AG04450 (cell line): ENCODE measurements around the gene LRRC37A3. TPM values are rescaled to one million over a fixed set of nuclear protein-coding genes. Genes with fewer than 3 reads are reported as not detected.
A peak's percentile ranks its signal among the peaks of the same experiment; 100 is the strongest.
"Not testable (repeated sequence)": the region's sequence is repeated elsewhere in the genome, so short reads cannot be mapped to it uniquely, and the experiment has no call there.

Experiments used
- CTCF ChIA-PET: fragments of 300-600, 350-600 bp; formaldehyde crosslinking; extraction: SDS; loops from one replicate; lab custom pipeline; 2022; ENCODE audit warnings: antibody characterized with exemption, inconsistent platforms; lab: Charles Lee
- POLR2A ChIA-PET: fragments of 350-600 bp; formaldehyde crosslinking; extraction: SDS; loops from one replicate; lab custom pipeline; 2021; ENCODE audit warnings: antibody characterized with exemption, inconsistent platforms; lab: Yijun Ruan, JAX
- DNase-seq: peaks from one replicate; pipeline ENCODE4 v3.0.0-alpha.2; 2011; ENCODE audit warnings: low read depth, low spot score
- H3K27ac ChIP-seq: one replicate; pipeline ENCODE4 v1.5.1; 2012; ENCODE audit warnings: low read depth, low read length, control low read depth
- H3K27me3 ChIP-seq: one replicate; pipeline ENCODE4 v1.6.0; 2012; ENCODE audit warnings: low read length; ENCODE audit not compliant: control insufficient read depth, insufficient read depth
- H3K4me3 ChIP-seq: 2 replicates; pipeline ENCODE4 v1.5.1; 2011; ENCODE audit warnings: mild to moderate bottlenecking, low read depth, low read length, control low read depth
- H3K9me3 ChIP-seq: 2 replicates; pipeline ENCODE4 v1.5.1; 2012; ENCODE audit warnings: low read length; ENCODE audit not compliant: control insufficient read depth, insufficient read depth
- CTCF ChIP-seq: IDR thresholded peaks from 2 replicates; pipeline ENCODE4 v1.5.1; 2011; ENCODE audit warnings: low read depth, low read length, control low read depth, inconsistent platforms
- polyA plus RNA-seq: library from polyadenylated mRNA; depleted of rRNA; stranded (reverse); fragments of >200 nt; gene quantifications from 2 replicates; pipeline ENCODE4 v1.2.3, GENCODE V29; 2011

Gene LRRC37A3
- polyA plus RNA-seq, 1 experiment, result 3.5 TPM

GRCh38 chr17:64961563-64962378, 42.5 kb upstream of the LRRC37A3 start:
- ChIA-PET CTCF (interaction anchor here (0.9 to 3.1 kb wide), 12 partner anchors 17 to 238 kb away, joined by 3 to 16 read pairs (median 4); partner anchors contain the start of gene LRRC37A3), POLR2A (interaction anchor here (0.6 to 0.9 kb wide), 4 partner anchors 13 to 194 kb away, joined by 3 to 5 read pairs (median 4); partner anchors contain the start of gene LRRC37A3)
- peak; percentile 43 for DNase-seq
- not testable (repeated sequence) for H3K27ac ChIP-seq, H3K9me3 ChIP-seq, H3K27me3 ChIP-seq
- peak; percentile 60 for TF ChIP-seq CTCF
- peak overlapping the region; percentile 20; the same call in 1 of the 2 replicates for H3K4me3 ChIP-seq

- no peaks in the 10 kb centered on the region; the same call in 1 of the 2 replicates for H3K9me3 ChIP-seq
- H3K4me3 ChIP-seq, result no peak overlapping the region
- POLR2A ChIA-PET, result no interaction called here
- no peak overlapping the region for H3K27ac ChIP-seq
- CTCF ChIA-PET, result no interaction called here
- TF ChIP-seq CTCF, result no peak
- no peaks in the 10 kb centered on the region for H3K27me3 ChIP-seq
- DNase-seq, result no peak
Measured at GRCh38 chr17:64951877-64952276, 32.6 kb upstream of the LRRC37A3 start.

- DNase-seq, result no peak
- CTCF ChIA-PET, result no interaction called here
Measured at GRCh38 chr17:64950871-64951270, 31.6 kb upstream of the LRRC37A3 start.

GRCh38 chr17:64947152-64947551, 27.9 kb upstream of the LRRC37A3 start:
- H3K9me3 ChIP-seq, result no peaks in the 10 kb centered on the region; the same call in 1 of the 2 replicates
- no peak overlapping the region for H3K27ac ChIP-seq
- TF ChIP-seq CTCF, result no peak
- no peak overlapping the region for H3K4me3 ChIP-seq
- CTCF ChIA-PET, result no interaction called here
- no peak for DNase-seq
- H3K27me3 ChIP-seq, result no peaks in the 10 kb centered on the region
- POLR2A ChIA-PET, result no interaction called here

More at GRCh38 chr17:64950871-64951270, 31.6 kb upstream of the LRRC37A3 start:
- POLR2A ChIA-PET, result no interaction called here
- Histone ChIP-seq H3K27me3 (no peaks in the 10 kb centered on the region), H3K9me3 (no peaks in the 10 kb centered on the region; the same call in 1 of the 2 replicates), H3K27ac (no peak overlapping the region), H3K4me3 (no peak overlapping the region)
- TF ChIP-seq CTCF, result no peak

GRCh38 chr17:64941761-64942160, 22.5 kb upstream of the LRRC37A3 start:
- DNase-seq, result no peak
- no peak overlapping the region for H3K27ac ChIP-seq
- no peaks in the 10 kb centered on the region for H3K27me3 ChIP-seq
- ChIA-PET CTCF (interaction anchor here (0.9 to 2.7 kb wide), 3 partner anchors 15 to 22 kb away, joined by 3 to 10 read pairs (median 9); partner anchors contain the start of gene LRRC37A3), POLR2A (no interaction called here)
- TF ChIP-seq CTCF, result no peak
- H3K9me3 ChIP-seq, result no peaks in the 10 kb centered on the region; the same call in 1 of the 2 replicates
- no peak overlapping the region for H3K4me3 ChIP-seq
